Spleen (tissue), 11 donors: ENCODE results near the gene DLG2. TPM values are rescaled to one million over a fixed set of nuclear protein-coding genes. Genes with fewer than 3 reads are reported as not detected.

Source experiments
- DNase-seq: peaks from one replicate; pipeline ENCODE4 v3.0.0-alpha.2; 2020
- H3K27ac ChIP-seq, 8 donors: fragments of 200-600 bp; sonication (generic) in 7 of 8; 1 replicate in 4 of 8; 2 replicates in 4 of 8; pipeline versions ENCODE4 v1.5.0 to v1.8.0; 2016 to 2021; ENCODE audit warnings: inconsistent platforms in 4 of 8, mild to moderate bottlenecking in 4 of 8, moderate library complexity in 1 of 8
- H3K27me3 ChIP-seq, 7 donors: fragments of 200-600 bp; sonication (generic) in 6 of 7; replicated peaks in 1 of 7; 1 replicate in 4 of 7; 2 replicates in 3 of 7; pipeline versions ENCODE4 v1.5.0 to v1.8.0; 2016 to 2021; ENCODE audit warnings: inconsistent platforms in 3 of 7, mild to moderate bottlenecking in 1 of 7
- H3K36me3 ChIP-seq, 6 donors: fragments of 200-600 bp; sonication (generic) in 5 of 6; 1 replicate in 4 of 6; 2 replicates in 2 of 6; pipeline versions ENCODE4 v1.5.0 to v1.8.0; 2016 to 2021; ENCODE audit warnings: inconsistent platforms in 2 of 6
- H3K4me1 ChIP-seq, 6 donors: fragments of 200-600 bp; sonication (generic) in 5 of 6; 1 replicate in 3 of 6; 2 replicates in 3 of 6; pipeline versions ENCODE4 v1.5.0 to v1.8.0; 2016 to 2021; ENCODE audit warnings: inconsistent platforms in 3 of 6
- H3K4me3 ChIP-seq, 8 donors: fragments of 200-600 bp; sonication (generic) in 7 of 8; 1 replicate in 4 of 8; 2 replicates in 4 of 8; pipeline versions ENCODE4 v1.5.0 to v1.8.0; 2016 to 2021; ENCODE audit warnings: inconsistent platforms in 4 of 8, mild to moderate bottlenecking in 4 of 8, moderate library complexity in 2 of 8
- H3K9me3 ChIP-seq, 8 donors: fragments of 200-600 bp; sonication (generic) in 7 of 8; 1 replicate in 4 of 8; 2 replicates in 4 of 8; pipeline versions ENCODE4 v1.5.0 to v1.8.0; 2016 to 2021; ENCODE audit warnings: inconsistent platforms in 4 of 8
- CTCF ChIP-seq, 11 experiments: fragments of 200-600 bp in 7 of 11; fragments of 450-650 bp in 4 of 11; sonication (generic) in 4 of 11; IDR thresholded peaks in 8 of 11; conservative IDR thresholded peaks in 3 of 11; 1 replicate in 7 of 11; 2 replicates in 4 of 11; pipeline versions ENCODE4 v1.4.0 to v1.8.0; 2016 to 2021; ENCODE audit warnings: antibody characterized with exemption in 11 of 11, inconsistent platforms in 4 of 11, mild to moderate bottlenecking in 1 of 11
- POLR2A ChIP-seq, 3 donors: fragments of 450-650 bp; IDR thresholded peaks; one replicate each; pipeline ENCODE4 v1.5.1; 2017; ENCODE audit warnings: antibody characterized with exemption in 3 of 3, mild to moderate bottlenecking in 1 of 3
- POLR2AphosphoS5 ChIP-seq, 3 donors: sonication (generic); formaldehyde crosslinking; IDR thresholded peaks; one replicate each; pipeline ENCODE4 v1.5.1; 2017; ENCODE audit warnings: antibody characterized with exemption in 3 of 3
- WGBS, 5 donors: extraction: QIAGEN DNeasy Blood & Tissue Kit in 3 of 5; methylation state at CpG; one replicate each; pipeline versions ENCODE4 v1.1.5 to v1.1.7; 2013 to 2018; 5-methylcytosine and 5-hydroxymethylcytosine counted together
- intact Hi-C: fragments of 100-400 bp; cut with DNase I; formaldehyde crosslinking; loops from one replicate; pipeline ENCODE4 v1.15.0; 2023; ENCODE audit warnings: low total_unique reads
- polyA plus RNA-seq, 3 donors: library from polyadenylated mRNA; stranded (reverse); fragments of 200-250 nt; gene quantifications; one replicate each; pipeline ENCODE4 v1.2.1, GENCODE V29; 2013
- total RNA-seq, 7 donors: library from RNA; depleted of rRNA in 3 of 7; stranded (reverse); fragments of >200 nt in 3 of 7; fragmentation: NEBNext Ultra II Directional in 4 of 7; extraction: Animal tissue kit (Norgen Biotek cat#: 25700) in 4 of 7; gene quantifications; one replicate each; pipeline versions ENCODE4 v1.1.0 to v1.2.1, GENCODE V29; 2016 to 2021
- donor health status: healthy with polysubstance abuse.
- donor health status: DM: no; HTN: no; CAD: no; lungs with moderate emphysema.
- donor health status: DM: no; HTN: no; CAD: no.
- donor health status: Bipolar disorder and iron deficiency.
- donor health status: healthy.
- donor health status: DM: no; HTN: no; CAD: no.
- donor health status: DM: yes; HTN: yes; CAD: no.

The DLG2 gene
- total and polyA plus RNA-seq, 10 donors, result 0.43 to 12.7 (median 7.9) TPM

GRCh38 chr11:84249344-84250135, 1377.6 kb downstream of the DLG2 start:
- Histone ChIP-seq H3K36me3 (no peaks in the 10 kb centered on the region), H3K27me3 (no peaks in the 10 kb centered on the region), H3K27ac (no peak overlapping the region), H3K4me3 (no peak overlapping the region), H3K4me1 (no peaks in the 10 kb centered on the region), H3K9me3 (no peaks in the 10 kb centered on the region)
- WGBS, 5 donors, result 63 to 84% (median 72%) methylated on average over 4 of the region's 4 CpGs
- no peak for TF ChIP-seq POLR2A (IDR thresholded peaks at IDR 0.05)
- TF ChIP-seq CTCF (IDR thresholded peaks at IDR 0.05 in 8 of 11, conservative IDR thresholded peaks at IDR 0.05 in 3 of 11), result no peak
- TF ChIP-seq POLR2AphosphoS5 (IDR thresholded peaks at IDR 0.05), result no peak
- DNase-seq, result no peak
- intact Hi-C loops, result no loop called here

- intact Hi-C loops, result no loop called here
- Histone ChIP-seq H3K27me3 (no peaks in the 10 kb centered on the region), H3K9me3 (no peaks in the 10 kb centered on the region), H3K4me1 (no peaks in the 10 kb centered on the region), H3K36me3 (no peaks in the 10 kb centered on the region), H3K27ac (no peak overlapping the region), H3K4me3 (no peak overlapping the region)
- TF ChIP-seq POLR2AphosphoS5 (IDR thresholded peaks at IDR 0.05), result no peak
- no peak for TF ChIP-seq CTCF (IDR thresholded peaks at IDR 0.05 in 8 of 11, conservative IDR thresholded peaks at IDR 0.05 in 3 of 11)
- no peak for TF ChIP-seq POLR2A (IDR thresholded peaks at IDR 0.05)
- no peak for DNase-seq
- WGBS, 5 donors, result 63 to 81% (median 74%) methylated on average over 4 of the region's 4 CpGs
Measured at GRCh38 chr11:84247926-84248325, 1379.2 kb downstream of the DLG2 start.

- intact Hi-C loops, result no loop called here
- TF ChIP-seq POLR2AphosphoS5 (IDR thresholded peaks at IDR 0.05) (no peak), POLR2A (IDR thresholded peaks at IDR 0.05) (no peak), CTCF (IDR thresholded peaks at IDR 0.05 in 8 of 11, conservative IDR thresholded peaks at IDR 0.05 in 3 of 11) (no peak)
- H3K27me3 ChIP-seq, result no peaks in the 10 kb centered on the region
- DNase-seq, result no peak
- WGBS, 5 donors, result 54 to 95% (median 91%) methylated on average over 1 of the region's 1 CpG
- H3K36me3 ChIP-seq, result no peaks in the 10 kb centered on the region
- H3K4me3 ChIP-seq, result no peak overlapping the region
- H3K9me3 ChIP-seq, result no peaks in the 10 kb centered on the region
- H3K4me1 ChIP-seq, result no peaks in the 10 kb centered on the region
- no peak overlapping the region for H3K27ac ChIP-seq
Measured at GRCh38 chr11:84247129-84247528, 1380.0 kb downstream of the DLG2 start.

GRCh38 chr11:84243629-84244263, 1383.4 kb downstream of the DLG2 start:
- no peaks in the 10 kb centered on the region for H3K36me3 ChIP-seq
- no peak overlapping the region for H3K27ac ChIP-seq
- H3K4me1 ChIP-seq, result no peaks in the 10 kb centered on the region
- no peaks in the 10 kb centered on the region for H3K27me3 ChIP-seq
- no peak for DNase-seq
- intact Hi-C loops, result no loop called here
- no peaks in the 10 kb centered on the region for H3K9me3 ChIP-seq
- no peak overlapping the region for H3K4me3 ChIP-seq
- no peak for TF ChIP-seq POLR2AphosphoS5 (IDR thresholded peaks at IDR 0.05)
- TF ChIP-seq POLR2A (IDR thresholded peaks at IDR 0.05), result no peak
- no peak for TF ChIP-seq CTCF (IDR thresholded peaks at IDR 0.05 in 8 of 11, conservative IDR thresholded peaks at IDR 0.05 in 3 of 11)
- 68 to 82% (median 75%) methylated on average over 3 of the region's 3 CpGs for WGBS, 5 donors
